RPMI7951 (cell line): Measurements from ENCODE around the gene MFAP1. TPM values are rescaled to one million over a fixed set of nuclear protein-coding genes. Genes with fewer than 3 reads are reported as not detected.

Source experiments
- DNase-seq: peaks from one replicate; pipeline ENCODE4 v3.0.0-alpha.2; 2012; ENCODE audit warnings: low read depth
- total RNA-seq: library from RNA; depleted of rRNA; stranded (reverse); fragments of >200 nt; shearing (Covaris generic); gene quantifications from 2 replicates; pipeline ENCODE4 v1.2.3, GENCODE V29; 2014; rRNA removed

MFAP1 gene
- total RNA-seq, 1 experiment from 2014 or later = 46.4 TPM

DNA sequence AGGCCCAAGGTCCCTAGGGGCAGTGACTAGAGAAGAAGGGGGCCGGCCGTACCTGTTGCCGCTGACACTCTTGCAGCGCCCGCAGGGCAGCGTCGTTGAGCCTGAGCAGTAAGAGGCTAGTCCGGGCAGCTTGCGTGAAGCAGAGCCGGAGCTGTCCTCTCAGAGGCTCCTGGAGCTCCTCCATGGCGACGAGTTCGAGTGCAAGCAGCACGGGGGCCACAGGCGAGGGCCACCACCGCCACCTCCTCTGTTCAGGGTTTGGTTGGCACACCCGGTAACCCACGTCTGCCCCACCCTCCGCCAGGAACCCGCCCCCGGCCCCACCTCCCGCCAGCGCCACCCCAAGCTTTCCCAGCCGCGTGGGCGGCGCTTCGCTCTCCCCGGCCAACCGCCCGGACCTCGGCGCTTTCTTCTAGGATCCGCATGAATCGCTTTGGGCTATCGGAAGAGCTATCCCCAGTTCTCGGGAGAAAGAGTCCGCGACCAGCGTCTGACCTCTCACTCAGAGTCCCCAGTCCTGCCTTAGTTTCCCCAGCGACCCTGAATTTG is 47.7 kb downstream of the MFAP1 start, which contains the start of gene ELL3:
Gene ELL3 (minus strand): TSS at position 249 of the 549 bp plus-strand sequence. CDS start 65 bp downstream, at position 184.
- peak; percentile 82 for DNase-seq

DNA sequence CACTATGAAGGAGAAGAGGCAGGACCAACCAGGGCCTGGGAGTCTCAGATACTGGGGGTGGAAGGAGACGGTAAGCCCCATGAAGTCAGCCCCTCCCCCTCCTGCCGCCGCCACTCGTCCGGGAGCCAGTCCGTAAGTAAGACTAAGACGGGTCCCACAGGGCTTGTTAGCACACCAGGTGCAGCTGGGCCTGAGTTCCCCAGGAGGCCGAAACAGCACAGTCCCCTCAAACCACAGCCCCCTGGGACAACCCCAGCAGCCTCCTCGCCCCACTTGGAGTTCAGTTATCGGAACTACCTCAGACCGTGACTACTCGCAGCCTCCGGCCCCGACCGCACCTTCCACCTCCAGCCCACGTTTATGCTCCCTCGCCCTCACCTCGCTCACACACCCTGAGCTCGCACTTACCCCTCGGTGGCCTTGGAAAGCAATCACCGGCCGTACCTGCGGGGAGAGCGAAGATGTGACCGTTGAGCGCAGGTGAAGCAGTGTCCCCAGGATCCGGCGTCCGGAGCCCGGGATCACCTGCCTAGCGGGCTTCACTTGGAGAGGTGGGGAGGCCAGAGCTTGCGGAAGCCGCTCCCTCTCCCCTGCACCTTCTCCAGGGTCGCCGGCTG is 48.3 kb downstream of the MFAP1 start:
- DNase-seq = no peak

DNA sequence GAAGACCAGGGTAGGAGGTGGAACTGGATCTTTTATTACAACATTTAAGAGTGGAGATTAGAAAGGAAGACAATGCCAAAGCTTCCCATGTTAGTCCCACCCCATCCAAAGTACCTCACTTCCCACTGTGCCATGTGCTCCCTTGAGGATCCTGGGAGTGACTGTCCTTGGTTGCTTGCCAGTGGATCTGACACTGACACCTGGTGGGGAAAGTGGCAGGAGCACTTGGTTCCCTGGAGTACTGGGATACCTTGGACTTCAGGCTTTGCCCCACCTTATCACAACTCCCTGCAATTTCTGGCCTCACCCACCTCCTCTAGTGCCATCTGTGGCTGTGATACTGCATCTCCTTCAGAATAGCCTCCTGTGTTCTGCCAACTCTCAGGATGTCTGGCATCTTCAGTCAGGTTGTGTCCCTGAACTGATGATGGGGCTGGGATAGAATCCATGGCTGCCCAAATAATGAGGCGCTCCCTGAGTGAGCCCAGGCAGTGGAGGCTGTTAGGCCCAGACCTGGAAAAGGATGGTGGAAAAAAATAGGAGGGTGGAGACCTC is 49.0 kb downstream of the MFAP1 start:
- peak; percentile 69 for DNase-seq

- no peak for DNase-seq
Observed at GRCh38 chr15:43774062-43774461, 50.4 kb downstream of the MFAP1 start.

- no peak for DNase-seq
Observed at GRCh38 chr15:43772624-43773023, 51.9 kb downstream of the MFAP1 start.

DNA sequence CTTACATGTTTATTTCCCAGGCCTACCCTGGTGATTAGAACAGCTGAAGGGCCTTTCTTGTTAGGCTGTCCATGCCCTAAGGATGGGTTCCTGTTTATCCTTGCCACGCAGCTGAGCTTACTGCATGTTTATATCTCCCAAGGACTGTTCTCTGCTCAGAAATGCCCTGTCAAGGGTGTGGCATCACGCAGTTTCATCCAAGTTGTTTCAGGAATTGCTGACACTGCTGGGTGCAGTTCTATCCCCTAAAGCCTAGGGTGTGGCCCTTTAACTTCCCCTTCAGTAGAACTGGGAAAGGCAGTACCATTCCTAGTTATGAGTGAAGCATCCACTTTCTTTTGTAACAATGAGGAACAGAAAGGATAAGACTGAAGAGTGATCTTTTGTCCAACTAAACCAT is 52.7 kb downstream of the MFAP1 start:
- no peak for DNase-seq

DNA sequence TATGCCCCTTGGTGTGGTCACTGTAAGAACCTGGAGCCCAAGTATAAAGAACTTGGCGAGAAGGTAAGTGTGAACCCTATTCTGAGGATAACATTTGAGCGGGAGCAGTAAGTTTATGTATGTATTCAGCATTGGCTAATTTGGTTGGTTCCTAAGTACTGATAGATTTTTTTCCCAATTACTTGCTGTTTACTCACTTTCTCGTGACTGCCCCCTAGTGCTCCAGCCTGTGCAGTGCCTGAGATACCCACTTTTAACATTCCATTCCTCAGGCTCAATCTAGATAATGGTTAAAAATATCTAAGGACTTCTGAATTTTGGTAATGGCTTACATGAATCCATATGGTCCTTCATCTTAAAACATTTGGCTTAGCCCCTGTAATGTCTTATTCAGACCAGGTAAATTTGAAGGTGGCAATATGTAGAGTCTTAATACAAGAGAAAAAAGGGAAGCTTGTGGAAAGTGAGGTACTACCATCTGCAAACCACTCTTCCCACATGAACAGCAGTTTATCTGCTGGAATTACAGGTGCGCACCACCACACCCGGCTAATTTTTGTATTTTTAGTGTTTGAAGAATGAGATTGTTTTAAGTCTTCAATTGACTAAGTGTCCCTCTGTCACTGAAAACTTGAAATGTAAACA is 54.8 kb downstream of the MFAP1 start:
- DNase-seq = peak; percentile 59

DNA sequence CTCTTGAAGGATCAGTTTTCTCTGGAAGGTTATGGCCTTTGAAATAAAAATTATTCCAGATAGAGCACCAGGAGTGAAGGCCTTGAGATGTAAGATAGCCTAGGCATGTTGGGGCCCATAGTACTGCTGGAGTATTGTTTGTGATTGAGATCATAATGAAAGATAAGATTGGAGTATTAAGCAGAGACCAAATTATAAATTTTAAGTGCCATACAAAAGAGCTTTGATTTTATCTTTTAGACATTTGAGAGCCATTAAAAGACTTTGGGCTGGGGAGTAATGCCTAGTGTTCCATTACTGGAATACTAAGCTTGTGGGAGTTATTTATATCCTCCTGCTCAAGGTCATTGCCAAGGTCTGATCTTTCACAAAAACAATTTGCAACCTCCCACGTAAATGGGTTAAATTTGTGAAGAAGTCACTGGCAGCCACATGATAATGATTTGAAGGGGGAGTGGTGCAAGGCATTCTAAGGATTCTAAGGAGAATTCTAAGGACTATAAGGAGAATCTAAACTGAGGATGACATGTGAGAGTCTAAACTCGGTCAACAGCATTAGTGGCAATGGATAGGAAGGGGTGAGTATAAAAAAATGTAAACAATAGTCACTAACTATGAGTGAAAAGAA is 60.6 kb downstream of the MFAP1 start:
- DNase-seq = no peak

GRCh38 chr15:43762824-43763223 is 61.7 kb downstream of the MFAP1 start:
- DNase-seq = no peak

Other genes starting within 250 kb of the MFAP1 start
- 16.7 and 16.9 TPM in 2 replicates for gene PPIP5K1, start 234.5 kb downstream of the MFAP1 start, total RNA-seq
- gene CKMT1B, start 230.7 kb downstream of the MFAP1 start, total RNA-seq = not detected in 2 replicates
- gene STRC, start 205.9 kb downstream of the MFAP1 start, total RNA-seq = not detected in 2 replicates
- gene CATSPER2, start 175.8 kb downstream of the MFAP1 start, total RNA-seq = 0.60 and 1.9 TPM in 2 replicates
- gene CKMT1A, start 130.8 kb downstream of the MFAP1 start, total RNA-seq = 0.24 TPM in 1 of 2 replicates, not detected in the other
- gene PDIA3, start 78.3 kb downstream of the MFAP1 start, total RNA-seq = 303 and 323 TPM in 2 replicates
- gene ELL3, start 47.7 kb downstream of the MFAP1 start, total RNA-seq = 1.2 and 4.3 TPM in 2 replicates
- gene SERF2, start 32.4 kb downstream of the MFAP1 start, total RNA-seq = 1,696 and 1,842 TPM in 2 replicates
- not detected in 2 replicates for gene SERINC4, start 24.5 kb downstream of the MFAP1 start, total RNA-seq
- 18.4 and 20.8 TPM in 2 replicates for gene HYPK, start 24.1 kb downstream of the MFAP1 start, total RNA-seq
- gene WDR76, start 2.3 kb upstream of the MFAP1 start, total RNA-seq = 52.4 and 58.3 TPM in 2 replicates